Measurements from ENCODE around the gene FGF1.

DNA sequence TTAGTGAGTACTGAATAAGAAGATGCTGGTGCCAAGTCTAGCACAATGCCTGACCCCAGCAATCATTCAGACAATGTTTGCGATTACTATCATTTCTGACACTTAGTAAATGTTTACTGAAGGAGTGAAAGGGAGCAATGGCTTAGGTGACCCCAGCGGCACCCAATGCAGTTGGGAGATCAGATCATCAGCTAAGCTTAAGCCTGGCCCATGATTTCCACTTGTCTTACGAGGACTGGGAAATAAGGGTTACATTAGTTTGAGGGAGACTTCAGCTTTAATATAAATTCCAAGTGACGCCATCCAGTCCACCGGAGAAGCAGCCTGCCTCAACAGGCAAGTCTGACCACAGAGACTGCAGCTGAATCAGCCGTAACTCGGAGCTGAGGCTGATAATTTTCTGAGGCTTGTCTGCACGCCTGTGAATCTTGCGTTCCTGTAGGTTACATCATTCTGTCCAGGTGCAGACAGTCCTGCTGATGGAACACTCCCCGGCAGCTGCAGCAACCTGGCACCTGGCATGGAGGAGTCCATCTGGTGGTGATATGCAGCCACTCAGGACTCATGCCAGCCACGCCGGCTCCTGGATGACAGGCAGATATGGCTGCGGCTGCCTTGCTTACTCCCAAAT, 34.9 kb upstream of the FGF1 start:
- TF ChIP-seq CTCF (IDR thresholded peaks at IDR 0.05) = no peak
- no peak for TF ChIP-seq POLR2A (IDR thresholded peaks at IDR 0.05)
